A673 (cell line): ENCODE measurements around the gene PBX1.

Experiments used
- EZH2 ChIP-seq: fragments of 200-600 bp; sonication (generic); IDR thresholded peaks from 2 replicates; pipeline ENCODE4 v1.6.1; 2017; ENCODE audit warnings: borderline replicate concordance, low read depth, mild to moderate bottlenecking, mixed read lengths, antibody characterized with exemption, low read length; ENCODE audit not compliant: poor library complexity, severe bottlenecking
- TF ChIP-seq, protein P1 (sequence below): fragments of 300-800, 200-600 bp; sonication (generic); conservative IDR thresholded peaks from 2 replicates; pipeline ENCODE4 v1.5.1; 2017; ENCODE audit warnings: low read depth, mild to moderate bottlenecking, antibody characterized with exemption, low read length, moderate library complexity, mixed read lengths

DNA sequence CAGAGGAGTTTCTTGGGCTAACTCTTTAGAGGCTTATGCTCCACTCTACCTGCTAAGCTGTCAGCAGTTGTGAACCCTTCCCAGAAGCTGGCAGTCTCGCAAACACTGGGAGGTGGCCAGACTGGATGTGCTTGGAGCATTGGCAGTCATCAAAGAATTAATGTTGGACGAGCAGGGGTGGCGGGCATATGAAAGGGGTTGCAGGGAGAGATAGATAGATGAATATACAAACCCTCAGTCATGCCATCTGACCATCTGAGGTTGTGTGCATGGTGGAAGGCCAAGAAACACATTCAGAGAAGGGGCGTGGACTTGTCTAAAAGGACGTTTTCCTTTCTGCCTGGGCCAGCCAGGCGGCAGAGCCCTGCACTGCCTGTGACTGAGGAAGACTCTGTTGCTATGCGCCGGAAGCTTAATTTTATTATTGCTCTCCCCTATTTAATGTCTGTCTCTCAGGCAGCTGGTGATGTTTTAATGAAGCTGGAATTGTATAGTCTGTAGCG, 164.4 kb downstream of the PBX1 start:
- TF ChIP-seq, protein P1, sequence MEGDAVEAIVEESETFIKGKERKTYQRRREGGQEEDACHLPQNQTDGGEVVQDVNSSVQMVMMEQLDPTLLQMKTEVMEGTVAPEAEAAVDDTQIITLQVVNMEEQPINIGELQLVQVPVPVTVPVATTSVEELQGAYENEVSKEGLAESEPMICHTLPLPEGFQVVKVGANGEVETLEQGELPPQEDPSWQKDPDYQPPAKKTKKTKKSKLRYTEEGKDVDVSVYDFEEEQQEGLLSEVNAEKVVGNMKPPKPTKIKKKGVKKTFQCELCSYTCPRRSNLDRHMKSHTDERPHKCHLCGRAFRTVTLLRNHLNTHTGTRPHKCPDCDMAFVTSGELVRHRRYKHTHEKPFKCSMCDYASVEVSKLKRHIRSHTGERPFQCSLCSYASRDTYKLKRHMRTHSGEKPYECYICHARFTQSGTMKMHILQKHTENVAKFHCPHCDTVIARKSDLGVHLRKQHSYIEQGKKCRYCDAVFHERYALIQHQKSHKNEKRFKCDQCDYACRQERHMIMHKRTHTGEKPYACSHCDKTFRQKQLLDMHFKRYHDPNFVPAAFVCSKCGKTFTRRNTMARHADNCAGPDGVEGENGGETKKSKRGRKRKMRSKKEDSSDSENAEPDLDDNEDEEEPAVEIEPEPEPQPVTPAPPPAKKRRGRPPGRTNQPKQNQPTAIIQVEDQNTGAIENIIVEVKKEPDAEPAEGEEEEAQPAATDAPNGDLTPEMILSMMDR, result no peak
- no peak for TF ChIP-seq EZH2
